Panc1 (cell line): Measurements from ENCODE around the gene GRIK3. TPM values are rescaled to one million over a fixed set of nuclear protein-coding genes. Genes with fewer than 3 reads are reported as not detected.

Experiments
- ATAC-seq: fragments of 200-7000 bp; cut with Tn5 transposase; 2 replicates; pipeline ENCODE4 v1.9.1; 2020; ENCODE audit warnings: mild to moderate bottlenecking, moderate library complexity
- BruUV-seq: library from RNA; stranded (reverse); fragments of 400-500 nt; replicated peaks from 2 replicates; lab custom pipeline; 2021; lab: Mats Ljungman, UMichigan
- CTCF ChIA-PET: fragments of 300-600 bp; sonication (Branson Sonifier 250); formaldehyde crosslinking; loops from one replicate; lab custom pipeline; 2022; ENCODE audit warnings: antibody characterized with exemption; lab: Charles Lee
- POLR2A ChIA-PET: fragments of 300-600 bp; sonication (Branson Sonifier 250); formaldehyde crosslinking; loops from one replicate; lab custom pipeline; 2022; ENCODE audit warnings: antibody characterized with exemption; lab: Charles Lee
- DNase-seq: peaks from one replicate; pipeline ENCODE4 v3.0.0-alpha.2; 2010; ENCODE audit warnings: low read depth, low spot score
- H3K27ac ChIP-seq: 2 replicates; pipeline ENCODE4 v1.5.1; 2011; ENCODE audit warnings: mild to moderate bottlenecking, low read length, inconsistent platforms
- H3K27me3 ChIP-seq: fragments of 200-500 bp; sonication (Bioruptor generic); 2 replicates; pipeline ENCODE4 v1.6.0; 2014; ENCODE audit warnings: low read length, inconsistent platforms; ENCODE audit not compliant: control insufficient read depth, insufficient read depth
- H3K36me3 ChIP-seq: fragments of 200-500 bp; sonication (Bioruptor generic); 2 replicates; pipeline ENCODE4 v1.5.1; 2014; ENCODE audit warnings: inconsistent platforms, mild to moderate bottlenecking, low read length, moderate library complexity; ENCODE audit not compliant: control insufficient read depth, insufficient read depth
- H3K4me1 ChIP-seq: 2 replicates; pipeline ENCODE4 v1.5.1; 2011; ENCODE audit warnings: inconsistent platforms, mild to moderate bottlenecking, low read length, moderate library complexity; ENCODE audit not compliant: control insufficient read depth, insufficient read depth
- H3K4me3 ChIP-seq, 2 experiments: 2 replicates each; pipeline ENCODE4 v1.5.1; 2011 to 2012; ENCODE audit warnings: low read depth in 2 of 2, low read length in 2 of 2, mild to moderate bottlenecking in 2 of 2, inconsistent platforms in 1 of 2, moderate library complexity in 1 of 2
- H3K9me3 ChIP-seq: fragments of 200-500 bp; sonication (Bioruptor generic); 2 replicates; pipeline ENCODE4 v1.5.1; 2014; ENCODE audit warnings: low read depth, mild to moderate bottlenecking, inconsistent platforms, low read length, moderate library complexity; ENCODE audit not compliant: control insufficient read depth, insufficient read depth
- POLR2AphosphoS5 ChIP-seq: IDR thresholded peaks from 2 replicates; pipeline ENCODE4 v1.6.1; 2012; ENCODE audit warnings: mild to moderate bottlenecking, low read depth, low read length, moderate library complexity
- REST ChIP-seq, 2 experiments: IDR thresholded peaks; 2 replicates each; pipeline ENCODE4 v1.6.1; 2011 to 2012; ENCODE audit warnings: low read depth in 2 of 2, control low read depth in 1 of 2, low read length in 1 of 2, mild to moderate bottlenecking in 1 of 2, moderate library complexity in 1 of 2; ENCODE audit not compliant: insufficient read depth in 1 of 2
- SIN3A ChIP-seq: IDR thresholded peaks from 2 replicates; pipeline ENCODE4 v1.6.1; 2012; ENCODE audit warnings: low read depth, mild to moderate bottlenecking, low read length, moderate library complexity, borderline replicate concordance; ENCODE audit not compliant: insufficient read depth
- TCF7L2 ChIP-seq: IDR thresholded peaks from 2 replicates; pipeline ENCODE4 v1.6.1; 2011; ENCODE audit warnings: mild to moderate bottlenecking, low read depth, low read length, inconsistent platforms
- in situ Hi-C: cut with HindIII; loops from 2 replicates; pipeline ENCODE4 v1.10.0; 2016; ENCODE audit warnings: low sequenced_read_pairs, low pct_unique_long_range_greater_than_20kb
- intact Hi-C: fragments of 100-400 bp; cut with micrococcal nuclease; formaldehyde crosslinking; loops from one replicate; pipeline ENCODE4 v1.10.0; 2022; ENCODE audit not compliant: unreplicated experiment
- total RNA-seq: library from RNA; stranded (reverse); gene quantifications from one replicate; pipeline ENCODE4 v1.2.1, GENCODE V29; 2021; ENCODE audit not compliant: unreplicated experiment
- TF ChIP-seq, protein P1 (sequence below): fragments of 450-650 bp; IDR thresholded peaks from 2 replicates; pipeline ENCODE4 v1.5.1; 2017; ENCODE audit warnings: mild to moderate bottlenecking

The GRIK3 gene
- total RNA-seq, 1 experiment from 2014 or later = not detected

- no peak for ATAC-seq
- Histone ChIP-seq H3K9me3 (no peaks in the 10 kb centered on the region), H3K36me3 (no peaks in the 10 kb centered on the region; the same call in 1 of the 2 replicates), H3K27me3 (peaks cover 9% of the 10 kb centered on the region), H3K27ac (no peak overlapping the region), H3K4me1 (no peaks in the 10 kb centered on the region), H3K4me3 (no peak overlapping the region)
- ChIA-PET CTCF (no interaction called here), POLR2A (no interaction called here)
- no peak for DNase-seq
- intact Hi-C loops (no loop called here), in situ Hi-C loops (no loop called here)
- BruUV-seq = no TSS peak
- TF ChIP-seq, protein P1, sequence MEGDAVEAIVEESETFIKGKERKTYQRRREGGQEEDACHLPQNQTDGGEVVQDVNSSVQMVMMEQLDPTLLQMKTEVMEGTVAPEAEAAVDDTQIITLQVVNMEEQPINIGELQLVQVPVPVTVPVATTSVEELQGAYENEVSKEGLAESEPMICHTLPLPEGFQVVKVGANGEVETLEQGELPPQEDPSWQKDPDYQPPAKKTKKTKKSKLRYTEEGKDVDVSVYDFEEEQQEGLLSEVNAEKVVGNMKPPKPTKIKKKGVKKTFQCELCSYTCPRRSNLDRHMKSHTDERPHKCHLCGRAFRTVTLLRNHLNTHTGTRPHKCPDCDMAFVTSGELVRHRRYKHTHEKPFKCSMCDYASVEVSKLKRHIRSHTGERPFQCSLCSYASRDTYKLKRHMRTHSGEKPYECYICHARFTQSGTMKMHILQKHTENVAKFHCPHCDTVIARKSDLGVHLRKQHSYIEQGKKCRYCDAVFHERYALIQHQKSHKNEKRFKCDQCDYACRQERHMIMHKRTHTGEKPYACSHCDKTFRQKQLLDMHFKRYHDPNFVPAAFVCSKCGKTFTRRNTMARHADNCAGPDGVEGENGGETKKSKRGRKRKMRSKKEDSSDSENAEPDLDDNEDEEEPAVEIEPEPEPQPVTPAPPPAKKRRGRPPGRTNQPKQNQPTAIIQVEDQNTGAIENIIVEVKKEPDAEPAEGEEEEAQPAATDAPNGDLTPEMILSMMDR = no peak
- TF ChIP-seq SIN3A (no peak), TCF7L2 (no peak), REST (IDR thresholded peaks at IDR 0.05; ENCODE audit: insufficient read depth in 1 of 2, low read depth in 2 of 2, low read length in 1 of 2) (no peak), POLR2AphosphoS5 (no peak)
Observed at GRCh38 chr1:36865602-36865900, 168.8 kb downstream of the GRIK3 start.

DNA sequence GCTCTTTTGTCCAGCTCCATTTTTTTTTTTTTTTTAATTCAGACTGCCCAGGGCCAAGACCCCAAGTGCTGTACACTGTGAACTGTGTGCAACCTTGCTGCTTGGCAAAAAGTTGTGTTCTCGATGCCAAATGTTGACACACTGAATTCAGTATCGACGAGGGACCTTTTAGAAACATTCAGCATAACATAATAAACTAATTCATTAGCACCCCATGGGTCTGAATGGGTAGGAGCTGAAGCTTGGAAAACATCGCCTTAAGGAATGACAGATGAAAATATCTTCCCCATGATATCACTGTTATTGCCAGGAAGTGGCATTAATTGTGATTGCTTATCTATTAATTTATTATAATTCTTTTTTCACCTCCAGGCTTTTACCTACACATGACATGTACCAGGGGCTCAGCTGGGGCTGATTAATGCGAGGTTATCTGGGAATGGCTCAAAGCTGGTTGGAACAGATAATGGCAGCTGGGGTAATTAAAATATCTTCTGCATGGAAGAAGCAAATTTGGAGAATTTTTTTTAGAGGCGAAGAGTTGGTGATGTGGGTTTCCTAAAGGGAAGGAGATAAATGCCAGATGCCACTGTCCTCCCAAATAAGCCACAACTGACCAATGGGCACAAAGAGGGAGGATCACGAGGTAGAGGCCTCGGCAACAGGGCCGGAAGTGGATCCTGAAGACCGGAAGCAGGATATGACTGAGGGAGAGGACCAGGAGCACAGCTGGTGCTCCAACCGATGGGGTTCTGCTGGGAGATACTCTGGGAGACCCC, 169.3 kb downstream of the GRIK3 start:
- no peaks in the 10 kb centered on the region for H3K4me1 ChIP-seq
- CTCF ChIA-PET = interaction anchor here (0.6 to 0.7 kb wide), 3 partner anchors 33 to 739 kb away, joined by 4 to 8 read pairs (median 4); no protein-coding TSS in a partner anchor

More for the DNA sequence above, 169.3 kb downstream of the GRIK3 start:
- Histone ChIP-seq H3K27ac (no peak overlapping the region), H3K27me3 (peaks cover 9% of the 10 kb centered on the region), H3K36me3 (no peaks in the 10 kb centered on the region; the same call in 1 of the 2 replicates), H3K4me3 (no peak overlapping the region), H3K9me3 (no peaks in the 10 kb centered on the region)
- TF ChIP-seq SIN3A = no peak
- TF ChIP-seq, protein P1 = no peak
- TF ChIP-seq TCF7L2 = no peak
- no peak for TF ChIP-seq POLR2AphosphoS5
- no peak for TF ChIP-seq REST (IDR thresholded peaks at IDR 0.05; ENCODE audit: insufficient read depth in 1 of 2, low read depth in 2 of 2, low read length in 1 of 2)
- DNase-seq = no peak
- in situ Hi-C loops = no loop called here
- no peak for ATAC-seq
- BruUV-seq = no TSS peak
- intact Hi-C loops = no loop called here
- POLR2A ChIA-PET = no interaction called here
